Suprapubic skin (tissue), 3 donors: ENCODE results near the gene CHN2.

Experiments used
- POLR2AphosphoS5 ChIP-seq, 3 donors: sonication (generic); formaldehyde crosslinking; IDR thresholded peaks; one replicate each; pipeline ENCODE4 v1.6.1; 2017; ENCODE audit warnings: antibody characterized with exemption in 3 of 3
- TF ChIP-seq, protein P1 (sequence below), 2 donors: fragments of 200-600 bp in 1 of 2; fragments of 450-650 bp in 1 of 2; sonication (generic) in 1 of 2; IDR thresholded peaks; one replicate each; pipeline ENCODE4 v1.5.1; 2016 to 2019; ENCODE audit warnings: antibody characterized with exemption in 2 of 2, mild to moderate bottlenecking in 1 of 2, moderate library complexity in 1 of 2

DNA sequence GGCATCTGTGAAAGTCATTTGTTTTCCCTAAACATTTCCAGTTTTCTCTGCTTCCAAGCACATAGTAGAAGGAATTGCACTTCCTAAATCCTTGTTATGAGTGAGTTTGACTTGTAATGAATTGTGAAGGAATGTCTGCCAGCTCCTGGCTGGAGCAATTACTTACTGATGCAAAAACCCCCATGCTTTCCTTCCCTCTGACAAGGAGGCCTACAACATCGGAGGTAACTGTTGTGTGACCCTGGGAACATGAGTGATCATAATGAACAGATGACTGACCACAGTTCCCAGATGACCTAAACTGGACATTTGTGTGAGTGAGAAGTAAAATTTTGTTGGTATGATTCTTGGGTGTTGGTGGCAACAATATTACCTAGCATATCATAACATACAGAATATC is 26.9 kb upstream of the CHN2 start:
- TF ChIP-seq, protein P1, sequence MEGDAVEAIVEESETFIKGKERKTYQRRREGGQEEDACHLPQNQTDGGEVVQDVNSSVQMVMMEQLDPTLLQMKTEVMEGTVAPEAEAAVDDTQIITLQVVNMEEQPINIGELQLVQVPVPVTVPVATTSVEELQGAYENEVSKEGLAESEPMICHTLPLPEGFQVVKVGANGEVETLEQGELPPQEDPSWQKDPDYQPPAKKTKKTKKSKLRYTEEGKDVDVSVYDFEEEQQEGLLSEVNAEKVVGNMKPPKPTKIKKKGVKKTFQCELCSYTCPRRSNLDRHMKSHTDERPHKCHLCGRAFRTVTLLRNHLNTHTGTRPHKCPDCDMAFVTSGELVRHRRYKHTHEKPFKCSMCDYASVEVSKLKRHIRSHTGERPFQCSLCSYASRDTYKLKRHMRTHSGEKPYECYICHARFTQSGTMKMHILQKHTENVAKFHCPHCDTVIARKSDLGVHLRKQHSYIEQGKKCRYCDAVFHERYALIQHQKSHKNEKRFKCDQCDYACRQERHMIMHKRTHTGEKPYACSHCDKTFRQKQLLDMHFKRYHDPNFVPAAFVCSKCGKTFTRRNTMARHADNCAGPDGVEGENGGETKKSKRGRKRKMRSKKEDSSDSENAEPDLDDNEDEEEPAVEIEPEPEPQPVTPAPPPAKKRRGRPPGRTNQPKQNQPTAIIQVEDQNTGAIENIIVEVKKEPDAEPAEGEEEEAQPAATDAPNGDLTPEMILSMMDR (IDR thresholded peaks at IDR 0.05): no peak
- no peak for TF ChIP-seq POLR2AphosphoS5 (IDR thresholded peaks at IDR 0.05)
